CD4-positive, alpha-beta T cell treated with Interleukin-4 for 1 hour (primary cell): ENCODE measurements around the gene NTNG2.

Experiments
- DNase-seq, 2 donors: peaks; one replicate each; pipeline ENCODE4 v3.0.0-alpha.2; 2020 to 2022

Gene NTNG2

GRCh38 chr9:132175431-132175830, 13.6 kb downstream of the NTNG2 start:
- DNase-seq = no peak

GRCh38 chr9:132176338-132176737, 14.5 kb downstream of the NTNG2 start:
- no peak for DNase-seq

- DNase-seq = no peak
Observed at GRCh38 chr9:132181796-132182313, 20.0 kb downstream of the NTNG2 start.

GRCh38 chr9:132182314-132183091, 20.6 kb downstream of the NTNG2 start:
- no peak for DNase-seq

- no peak for DNase-seq
Observed at GRCh38 chr9:132183134-132183533, 21.3 kb downstream of the NTNG2 start.

- DNase-seq = no peak
Observed at GRCh38 chr9:132183715-132184114, 21.9 kb downstream of the NTNG2 start.

GRCh38 chr9:132184124-132184523, 22.3 kb downstream of the NTNG2 start:
- no peak for DNase-seq

GRCh38 chr9:132185073-132186009, 23.5 kb downstream of the NTNG2 start:
- no peak for DNase-seq

- no peak for DNase-seq
Observed at GRCh38 chr9:132187121-132187620, 25.3 kb downstream of the NTNG2 start.

- DNase-seq = no peak
Observed at GRCh38 chr9:132190966-132191365, 29.1 kb downstream of the NTNG2 start.

GRCh38 chr9:132192728-132193127, 30.9 kb downstream of the NTNG2 start:
- DNase-seq = no peak

- DNase-seq = no peak
Observed at GRCh38 chr9:132193227-132194124, 31.6 kb downstream of the NTNG2 start.

GRCh38 chr9:132194508-132194907, 32.6 kb downstream of the NTNG2 start:
- DNase-seq = no peak

GRCh38 chr9:132197315-132197714, 35.5 kb downstream of the NTNG2 start:
- DNase-seq = no peak

GRCh38 chr9:132197856-132198550, 36.1 kb downstream of the NTNG2 start:
- no peak for DNase-seq

GRCh38 chr9:132199056-132199455, 37.2 kb downstream of the NTNG2 start:
- no peak for DNase-seq

GRCh38 chr9:132200706-132201105, 38.8 kb downstream of the NTNG2 start:
- DNase-seq = no peak

GRCh38 chr9:132201139-132201538, 39.3 kb downstream of the NTNG2 start:
- no peak for DNase-seq

- no peak for DNase-seq
Observed at GRCh38 chr9:132201780-132202703, 40.2 kb downstream of the NTNG2 start.

GRCh38 chr9:132204883-132205282, 43.0 kb downstream of the NTNG2 start:
- DNase-seq = no peak

GRCh38 chr9:132207215-132207614, 45.4 kb downstream of the NTNG2 start:
- DNase-seq = no peak
